ENCODE results near the gene CKM. TPM values are rescaled to one million over a fixed set of nuclear protein-coding genes. Genes with fewer than 3 reads are reported as not detected.

CKM gene
- total RNA-seq, 1 donor from 2014 or later: not detected

- DNase-seq (ENCODE audit: low read depth, low spot score): no peak
- H3K9me3 Mint-ChIP-seq: no peaks in the 10 kb centered on the region
- no peaks in the 10 kb centered on the region for H3K27me3 Mint-ChIP-seq (ENCODE audit: low read depth)
- peaks cover 10% of the 10 kb centered on the region for H3K4me1 Mint-ChIP-seq
- no peak for TF ChIP-seq CTCF (conservative IDR thresholded peaks at IDR 0.05)
- no peak overlapping the region for H3K27ac Mint-ChIP-seq (ENCODE audit: unreplicated experiment)
- H3K36me3 Mint-ChIP-seq (ENCODE audit: low read depth): no peaks in the 10 kb centered on the region
- H3K4me3 Mint-ChIP-seq: no peak overlapping the region
Observed at GRCh38 chr19:45363861-45364459, 41.3 kb upstream of the CKM start.

- no peak overlapping the region for H3K27ac Mint-ChIP-seq (ENCODE audit: unreplicated experiment)
- no peak for DNase-seq (ENCODE audit: low read depth, low spot score)
- H3K27me3 Mint-ChIP-seq (ENCODE audit: low read depth): no peaks in the 10 kb centered on the region
- no peaks in the 10 kb centered on the region for H3K4me1 Mint-ChIP-seq
- no peak overlapping the region for H3K4me3 Mint-ChIP-seq
- no peak for TF ChIP-seq CTCF (conservative IDR thresholded peaks at IDR 0.05)
- H3K36me3 Mint-ChIP-seq (ENCODE audit: low read depth): no peaks in the 10 kb centered on the region
- H3K9me3 Mint-ChIP-seq: no peaks in the 10 kb centered on the region
Observed at GRCh38 chr19:45362291-45362690, 39.6 kb upstream of the CKM start.

- TF ChIP-seq CTCF (conservative IDR thresholded peaks at IDR 0.05): no peak
- H3K27ac Mint-ChIP-seq (ENCODE audit: unreplicated experiment): no peak overlapping the region
- DNase-seq (ENCODE audit: low read depth, low spot score): no peak
- H3K27me3 Mint-ChIP-seq (ENCODE audit: low read depth): no peaks in the 10 kb centered on the region
- H3K36me3 Mint-ChIP-seq (ENCODE audit: low read depth): no peaks in the 10 kb centered on the region
- H3K4me1 Mint-ChIP-seq: no peaks in the 10 kb centered on the region
- H3K4me3 Mint-ChIP-seq: no peak overlapping the region
- no peaks in the 10 kb centered on the region for H3K9me3 Mint-ChIP-seq
Observed at GRCh38 chr19:45361608-45362007, 38.9 kb upstream of the CKM start.

GRCh38 chr19:45358213-45358792 lies 35.6 kb upstream of the CKM start:
- H3K27me3 Mint-ChIP-seq (ENCODE audit: low read depth): no peaks in the 10 kb centered on the region
- no peak overlapping the region for H3K27ac Mint-ChIP-seq (ENCODE audit: unreplicated experiment)

GRCh38 chr19:45357445-45357783 lies 34.7 kb upstream of the CKM start:
- Mint-ChIP-seq H3K36me3 (ENCODE audit: low read depth) (peaks cover 8% of the 10 kb centered on the region), H3K4me3 (no peak overlapping the region), H3K27ac (ENCODE audit: unreplicated experiment) (no peak overlapping the region), H3K4me1 (no peaks in the 10 kb centered on the region), H3K27me3 (ENCODE audit: low read depth) (no peaks in the 10 kb centered on the region), H3K9me3 (no peaks in the 10 kb centered on the region)
- TF ChIP-seq CTCF (conservative IDR thresholded peaks at IDR 0.05): no peak
- no peak for DNase-seq (ENCODE audit: low read depth, low spot score)

More at GRCh38 chr19:45358213-45358792, 35.6 kb upstream of the CKM start:
- Mint-ChIP-seq H3K36me3 (ENCODE audit: low read depth) (peaks cover 8% of the 10 kb centered on the region), H3K4me1 (no peaks in the 10 kb centered on the region), H3K9me3 (no peaks in the 10 kb centered on the region), H3K4me3 (no peak overlapping the region)
- DNase-seq (ENCODE audit: low read depth, low spot score): no peak
- no peak for TF ChIP-seq CTCF (conservative IDR thresholded peaks at IDR 0.05)
